Measurements from ENCODE around the gene NPTX1. TPM values are rescaled to one million over a fixed set of nuclear protein-coding genes. Genes with fewer than 3 reads are reported as not detected.
A peak's percentile ranks its signal among the peaks of the same experiment; 100 is the strongest.

Gene NPTX1
- total RNA-seq, 4 donors from 2014 or later: 0.40 to 22.8 (median 7.2) TPM

DNA sequence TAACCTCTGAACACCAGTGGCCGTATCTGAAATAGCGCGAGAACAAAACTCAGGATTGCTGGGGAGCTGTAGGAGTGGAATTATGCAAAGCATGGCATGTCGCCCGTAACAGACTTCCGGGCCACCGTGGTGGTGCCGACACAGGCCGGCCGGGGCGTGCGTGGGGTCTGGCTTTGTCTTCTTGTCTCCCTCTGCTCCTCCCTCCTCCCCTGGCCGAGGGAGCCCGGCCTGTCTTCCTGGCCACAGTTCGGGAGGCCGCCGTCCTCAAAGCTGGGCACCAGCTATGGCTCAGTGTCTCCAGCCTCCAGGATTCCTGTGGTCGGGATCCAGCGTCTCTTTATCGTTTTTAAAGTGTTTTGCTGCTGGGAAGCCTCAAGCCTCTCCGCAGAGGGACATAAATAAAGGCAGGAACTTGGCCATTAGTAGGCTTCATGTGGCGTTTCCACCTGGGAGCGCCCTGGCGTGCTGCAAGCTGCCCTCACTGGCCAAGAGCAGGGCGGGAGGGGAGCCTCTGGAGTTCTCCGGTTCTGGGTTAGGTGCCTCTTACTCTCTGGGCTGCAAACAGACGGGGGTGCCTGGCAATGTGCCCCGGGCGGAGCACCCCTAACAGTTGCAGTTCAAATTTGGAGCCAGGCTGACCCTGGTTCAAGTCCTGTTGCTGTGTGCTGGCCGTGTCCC lies 22.0 kb upstream of the NPTX1 start:
- TF ChIP-seq POLR2A (IDR thresholded peaks at IDR 0.05): no peak
- peak in 1 of 3 donors; percentile 5 for TF ChIP-seq POLR2AphosphoS5 (IDR thresholded peaks at IDR 0.05)
- intact Hi-C loops (cut with DNase I; ENCODE audit: low total_unique reads): no loop called here
- Histone ChIP-seq H3K36me3 (no peaks in the 10 kb centered on the region), H3K27me3 (peaks cover 10% of the 10 kb centered on the region), H3K4me3 (no peak overlapping the region), H3K4me1 (peaks cover 0 to 9% (median 2%) of the 10 kb centered on the region in 4 donors), H3K27ac (peak overlapping the region; percentile 33 to 76 (median 58)), H3K9me3 (no peaks in the 10 kb centered on the region)
- DNase-seq: peak; percentile 35
- WGBS, 2 donors (ENCODE audit: low coverage in 1 of 2): 49% methylated on average over 24 of the region's 30 CpGs; no CpG with 5 or more reads in 1 of the 2 donors
- in situ Hi-C loops (cut with MboI; ENCODE audit: low pct_ligation_motif_present in 1 of 4, low pct_unique_long_range_greater_than_20kb in 1 of 4, low sequenced_read_pairs in 3 of 4): no loop called here

DNA sequence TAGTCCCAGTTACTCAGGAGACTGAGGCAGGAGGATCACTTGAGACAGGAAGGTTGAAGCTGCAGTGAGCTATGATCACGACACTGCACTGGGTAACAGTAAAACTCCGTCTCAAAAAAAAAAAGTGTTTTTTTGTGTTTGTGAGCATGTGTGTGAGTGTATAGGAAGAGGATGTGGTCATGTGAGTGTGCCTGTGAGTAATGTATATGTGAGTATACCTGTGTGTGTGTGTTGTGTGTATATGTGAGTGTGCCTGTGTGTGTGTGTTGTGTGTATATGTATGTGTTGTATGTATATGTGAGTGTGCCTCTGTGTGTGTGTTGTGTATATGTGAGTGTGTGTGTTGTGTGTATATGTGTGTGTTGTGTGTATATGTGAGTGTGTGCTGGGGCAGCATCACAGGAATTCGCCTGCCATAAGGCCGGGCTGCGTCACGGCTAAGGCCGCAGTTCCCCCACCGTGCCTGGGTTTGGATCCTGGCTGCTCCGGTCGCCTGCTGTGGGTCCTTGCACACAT lies 21.4 kb upstream of the NPTX1 start:
- no peaks in the 10 kb centered on the region for H3K36me3 ChIP-seq
- H3K9me3 ChIP-seq: no peaks in the 10 kb centered on the region
- TF ChIP-seq EP300 (IDR thresholded peaks at IDR 0.05; ENCODE audit: low read depth) (no peak), POLR2A (IDR thresholded peaks at IDR 0.05) (no peak), CTCF (IDR thresholded peaks at IDR 0.05) (no peak), POLR2AphosphoS5 (IDR thresholded peaks at IDR 0.05) (no peak)
- in situ Hi-C loops (cut with MboI; ENCODE audit: low pct_ligation_motif_present in 1 of 4, low pct_unique_long_range_greater_than_20kb in 1 of 4, low sequenced_read_pairs in 3 of 4): no loop called here
- intact Hi-C loops (cut with DNase I; ENCODE audit: low total_unique reads): no loop called here
- H3K4me3 ChIP-seq: no peak overlapping the region
- 56 to 64% methylated on average over 2 to 10 of the region's 10 CpGs for WGBS, 2 donors (ENCODE audit: low coverage in 1 of 2)
- H3K27ac ChIP-seq: peak overlapping the region in 1 of 4 donors; percentile 76
- H3K27me3 ChIP-seq: peaks cover 10% of the 10 kb centered on the region
- DNase-seq: no peak
- peaks cover 0 to 9% (median 2%) of the 10 kb centered on the region in 4 donors for H3K4me1 ChIP-seq

DNA sequence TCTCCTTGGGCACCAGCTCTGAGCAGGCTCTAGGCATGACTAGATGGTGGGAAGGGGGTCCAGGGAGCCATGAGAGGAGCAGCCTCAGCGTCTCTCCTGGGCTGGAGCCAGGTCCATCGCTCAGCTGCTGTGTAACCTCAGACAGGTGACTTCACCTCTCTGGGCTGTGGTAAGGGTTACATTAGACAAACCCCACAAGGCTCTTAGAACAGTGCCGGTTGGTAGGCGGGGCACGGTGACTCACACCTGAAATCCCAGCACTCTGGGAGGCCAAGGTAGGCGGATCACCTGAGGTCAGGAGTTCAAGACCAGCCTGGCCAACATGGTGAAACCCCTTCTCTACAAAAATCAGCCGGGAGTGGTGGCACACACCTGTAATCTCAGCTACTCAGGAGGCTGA lies 18.1 kb upstream of the NPTX1 start:
- intact Hi-C loops (cut with DNase I; ENCODE audit: low total_unique reads): no loop called here
- WGBS, 2 donors (ENCODE audit: low coverage in 1 of 2): 50 to 55% methylated on average over 1 to 7 of the region's 7 CpGs
- in situ Hi-C loops (cut with MboI; ENCODE audit: low pct_ligation_motif_present in 1 of 4, low pct_unique_long_range_greater_than_20kb in 1 of 4, low sequenced_read_pairs in 3 of 4): no loop called here
- no peak for TF ChIP-seq POLR2A (IDR thresholded peaks at IDR 0.05)
- TF ChIP-seq CTCF (IDR thresholded peaks at IDR 0.05): no peak
- TF ChIP-seq EP300 (IDR thresholded peaks at IDR 0.05; ENCODE audit: low read depth): no peak
- no peak for TF ChIP-seq POLR2AphosphoS5 (IDR thresholded peaks at IDR 0.05)
- no peaks in the 10 kb centered on the region for H3K9me3 ChIP-seq
- H3K36me3 ChIP-seq: no peaks in the 10 kb centered on the region
- peaks cover 0 to 9% (median 0%) of the 10 kb centered on the region in 4 donors for H3K4me1 ChIP-seq
- no peak overlapping the region for H3K27ac ChIP-seq
- no peak overlapping the region for H3K4me3 ChIP-seq
- no peak for DNase-seq
- H3K27me3 ChIP-seq: peaks cover 18% of the 10 kb centered on the region

DNA sequence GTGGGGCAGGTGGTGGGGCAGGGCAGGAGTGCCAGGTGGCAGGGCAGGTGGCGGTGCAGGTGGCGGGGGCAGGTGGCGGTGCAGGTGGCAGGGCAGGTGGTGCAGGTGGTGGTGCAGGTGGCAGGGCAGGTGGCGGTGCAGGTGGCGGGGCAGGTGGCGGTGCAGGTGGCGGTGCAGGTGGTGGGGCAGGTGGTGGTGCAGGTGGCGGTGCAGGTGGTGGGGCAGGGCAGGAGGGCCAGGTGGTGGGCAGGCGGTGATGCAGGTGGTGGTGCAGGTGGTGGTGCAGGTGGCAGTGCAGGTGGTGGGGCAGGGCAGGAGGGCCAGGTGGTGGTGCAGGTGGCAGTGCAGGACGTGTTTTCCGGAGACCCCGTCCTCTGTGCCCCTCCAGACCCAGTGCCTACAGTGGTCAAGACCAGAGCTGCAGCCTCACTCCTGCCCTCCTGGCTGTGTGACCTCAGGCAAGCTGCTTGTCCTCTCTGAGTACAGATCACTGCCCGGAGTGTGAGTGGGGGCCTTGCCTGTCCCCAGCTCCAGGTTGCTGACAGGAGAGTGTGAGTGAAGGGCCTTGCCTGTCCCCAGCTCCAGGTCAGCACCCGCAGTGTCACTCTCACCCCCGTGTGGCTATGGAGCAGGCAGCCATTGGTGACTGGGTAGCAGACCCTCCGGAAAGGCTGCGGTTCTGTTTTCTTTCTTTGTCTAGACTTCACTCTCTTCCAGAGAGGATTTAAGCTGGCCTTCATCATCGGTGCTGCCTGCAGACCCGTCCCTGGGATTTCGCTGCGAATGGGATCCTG lies 16.1 kb upstream of the NPTX1 start:
- intact Hi-C loops (cut with DNase I; ENCODE audit: low total_unique reads): no loop called here
- Histone ChIP-seq H3K27ac (no peak overlapping the region), H3K27me3 (peaks cover 19% of the 10 kb centered on the region), H3K4me1 (no peaks in the 10 kb centered on the region), H3K9me3 (no peaks in the 10 kb centered on the region), H3K36me3 (no peaks in the 10 kb centered on the region), H3K4me3 (no peak overlapping the region)
- no peak for DNase-seq
- no peak for TF ChIP-seq CTCF (IDR thresholded peaks at IDR 0.05)
- TF ChIP-seq EP300 (IDR thresholded peaks at IDR 0.05; ENCODE audit: low read depth): no peak
- no peak for TF ChIP-seq POLR2A (IDR thresholded peaks at IDR 0.05)
- no peak for TF ChIP-seq POLR2AphosphoS5 (IDR thresholded peaks at IDR 0.05)
- 79 to 80% methylated on average over 2 to 21 of the region's 21 CpGs for WGBS, 2 donors (ENCODE audit: low coverage in 1 of 2)
- in situ Hi-C loops (cut with MboI; ENCODE audit: low pct_ligation_motif_present in 1 of 4, low pct_unique_long_range_greater_than_20kb in 1 of 4, low sequenced_read_pairs in 3 of 4): no loop called here
